HG02870 (cell line): ENCODE results near the gene C12orf56.
"Not testable (repeated sequence)": the region's sequence is repeated elsewhere in the genome, so short reads cannot be mapped to it uniquely, and the experiment has no call there.

ENCODE experiments used
- ATAC-seq: cut with Tn5 transposase; IDR thresholded peaks from one replicate; pipeline ENCODE4 v1.9.1; 2021; ENCODE audit warnings: mild to moderate bottlenecking, moderate library complexity; ENCODE audit not compliant: unreplicated experiment

Gene C12orf56

DNA sequence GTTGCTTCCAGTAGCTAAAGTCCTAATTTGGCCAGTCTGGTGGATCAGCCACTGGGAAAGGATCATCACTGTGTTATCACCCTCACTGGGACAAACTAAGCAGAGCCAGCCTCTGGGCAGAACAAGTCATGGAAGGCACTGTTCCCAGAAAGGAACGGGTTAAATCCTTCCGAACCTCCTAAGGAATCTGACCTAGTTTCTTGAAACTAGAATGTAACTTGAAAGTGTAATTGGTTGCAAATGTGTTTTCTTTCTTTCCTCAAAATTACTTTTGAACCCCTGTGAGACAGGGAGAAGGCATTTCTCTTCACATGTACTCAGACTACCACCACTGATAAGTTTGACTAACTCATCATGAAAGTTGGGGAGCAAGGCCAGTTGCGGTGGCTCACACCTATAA, 149.8 kb downstream of the C12orf56 start:
- no peak for ATAC-seq

DNA sequence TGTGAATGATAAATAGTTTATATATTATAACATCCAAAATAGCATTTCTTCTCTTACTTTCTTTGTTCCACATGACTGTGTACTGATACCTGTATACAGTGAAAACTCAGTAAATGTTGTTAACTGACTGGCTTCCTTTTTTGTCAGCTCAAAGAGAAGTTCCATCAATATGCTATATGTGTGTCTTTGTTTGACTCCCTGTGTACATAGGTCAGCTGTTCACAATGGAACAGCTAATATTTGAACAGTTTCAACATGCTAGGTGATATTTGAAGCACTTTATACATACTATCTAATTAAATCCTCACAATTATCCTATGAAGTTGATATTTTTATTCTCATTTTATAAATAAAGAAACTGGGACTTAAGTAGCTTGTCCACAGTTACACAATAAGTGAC, 153.2 kb downstream of the C12orf56 start:
- no peak for ATAC-seq

DNA sequence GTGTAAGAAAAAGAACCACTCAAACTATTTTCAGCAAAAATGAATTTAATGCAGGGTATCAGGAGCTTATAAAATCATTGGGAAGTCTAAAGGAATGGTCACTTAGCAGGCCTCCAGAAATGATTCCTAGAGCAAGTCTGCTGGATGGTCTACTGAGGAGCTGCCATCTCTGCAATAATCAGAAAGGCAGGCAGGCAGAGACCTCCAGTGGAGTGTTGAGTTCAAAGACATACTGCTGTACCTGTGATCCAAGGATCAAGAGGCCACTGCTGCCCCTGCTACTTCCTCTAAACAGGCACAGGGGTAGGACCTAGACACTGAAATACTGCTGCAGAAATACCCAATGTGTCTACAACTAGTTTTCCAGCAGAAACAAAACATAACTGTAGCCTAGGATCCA, 154.0 kb downstream of the C12orf56 start:
- ATAC-seq: no peak

DNA sequence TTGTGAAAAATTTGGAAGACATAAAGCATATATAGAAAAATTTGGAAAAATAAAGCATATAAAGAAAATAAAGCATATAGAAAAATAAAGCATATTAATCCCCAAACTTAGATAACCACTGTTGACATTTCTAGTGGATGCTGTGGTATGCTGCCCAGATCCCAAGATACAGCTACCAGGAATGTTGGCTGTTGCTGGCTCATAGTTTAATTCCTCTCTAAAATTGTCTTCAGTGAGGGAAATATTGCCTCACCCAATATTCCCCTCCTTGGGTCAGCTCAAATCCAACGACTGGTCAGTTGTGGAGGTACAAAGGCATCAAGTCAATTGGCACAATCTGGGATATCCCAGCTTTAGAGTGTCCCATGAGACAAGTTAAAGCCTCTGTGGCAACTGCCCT, 158.4 kb downstream of the C12orf56 start:
- ATAC-seq: no peak

DNA sequence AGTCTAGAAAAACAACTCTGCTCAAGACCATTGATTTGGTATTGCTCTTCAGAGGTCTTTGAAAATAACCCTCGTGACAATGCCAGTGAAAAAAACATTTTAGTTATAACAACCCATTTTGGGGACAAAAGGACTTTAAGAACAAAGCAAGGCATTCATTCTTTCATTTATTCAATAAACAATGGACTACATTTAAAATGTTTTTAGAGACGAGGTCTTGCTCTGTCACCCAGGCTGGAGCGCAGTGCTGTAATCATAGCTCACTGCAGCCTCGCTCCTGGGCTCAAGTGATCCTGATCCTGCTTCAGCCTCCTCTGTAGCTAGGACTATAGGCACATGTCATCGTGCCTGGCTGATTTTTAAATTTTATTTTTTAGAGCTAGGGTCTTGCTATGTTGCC, 160.8 kb downstream of the C12orf56 start:
- ATAC-seq: no peak

DNA sequence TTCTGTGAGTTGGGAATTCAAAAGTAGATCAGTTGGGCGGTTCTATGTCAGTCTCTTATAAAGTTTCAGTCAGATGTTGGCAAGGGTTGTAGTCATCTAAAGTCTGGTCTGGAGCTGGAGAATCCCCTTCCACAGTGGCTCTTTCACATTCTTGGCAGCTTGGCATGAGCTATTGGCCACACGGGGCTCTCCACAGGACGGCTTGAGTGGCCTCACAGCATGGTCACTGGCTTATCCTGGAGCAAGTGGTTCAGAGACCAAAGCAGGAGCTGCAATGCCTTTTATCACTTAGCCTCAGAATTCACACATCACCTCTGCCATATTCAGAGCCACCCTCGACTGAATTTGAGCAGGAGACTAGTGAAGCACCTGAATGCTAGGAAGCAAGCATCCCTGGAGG, 161.3 kb downstream of the C12orf56 start:
- ATAC-seq: no peak

DNA sequence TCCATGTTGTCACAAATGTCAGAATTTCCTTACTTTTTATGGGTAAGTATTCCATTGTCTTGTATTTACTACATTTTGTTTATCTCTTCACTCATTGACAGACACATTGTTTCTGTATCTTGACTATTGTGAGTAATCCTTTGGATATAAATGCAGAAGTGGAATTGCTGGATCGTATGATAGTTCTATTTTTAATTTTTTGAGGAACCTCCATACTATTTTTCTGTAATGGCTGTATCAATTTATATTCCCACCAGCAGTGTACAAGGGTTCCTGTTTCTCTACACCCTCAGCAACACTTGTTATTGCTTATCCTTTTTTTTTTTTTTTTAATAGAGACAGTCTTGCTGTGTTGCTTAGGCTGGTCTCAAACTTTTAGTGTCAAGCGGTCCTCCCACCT, 164.9 kb downstream of the C12orf56 start:
- ATAC-seq: no peak

DNA sequence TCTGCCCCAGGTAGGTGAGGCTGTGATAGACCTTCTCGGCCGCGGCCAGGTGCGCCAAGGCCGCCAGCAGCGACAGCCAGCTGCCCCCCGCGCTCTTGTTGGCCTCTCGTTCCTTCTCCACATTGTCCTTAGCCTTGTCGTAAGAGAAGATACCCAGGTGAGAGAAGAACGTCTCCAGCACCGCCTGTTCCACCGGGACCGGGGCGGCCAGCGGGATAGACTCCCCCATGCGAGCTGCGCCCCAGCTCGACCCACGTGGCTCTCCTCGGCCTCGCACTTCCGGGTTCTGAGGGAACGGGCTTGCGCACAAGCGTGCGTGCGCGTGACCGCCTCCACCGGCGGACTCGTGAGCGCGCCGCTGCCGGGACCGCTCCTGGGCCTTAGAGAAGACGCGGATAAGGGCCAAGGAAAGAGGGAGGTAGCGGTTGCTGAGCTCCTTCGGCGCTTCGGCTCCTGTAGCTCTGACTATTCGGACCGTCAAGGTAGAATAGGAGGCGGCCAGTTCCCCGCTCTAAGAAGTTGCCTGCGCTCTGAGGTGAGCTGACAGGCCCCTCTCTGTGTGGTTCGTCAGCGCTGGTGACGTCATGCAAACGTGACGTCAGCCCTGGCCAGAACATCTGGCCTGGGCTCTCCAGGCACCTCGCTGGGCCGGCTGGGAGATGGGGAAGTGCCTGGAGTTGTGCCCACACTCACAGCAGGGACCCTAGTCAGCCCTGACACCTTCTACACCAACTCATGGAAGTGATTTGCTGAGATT, 168.4 kb downstream of the C12orf56 start, which contains the start of gene KICS2:
TSS of gene KICS2 (minus strand) at position 288 of the 757 bp plus-strand sequence. CDS start at position 229, 59 bp downstream.
- peak; percentile 93 for ATAC-seq

DNA sequence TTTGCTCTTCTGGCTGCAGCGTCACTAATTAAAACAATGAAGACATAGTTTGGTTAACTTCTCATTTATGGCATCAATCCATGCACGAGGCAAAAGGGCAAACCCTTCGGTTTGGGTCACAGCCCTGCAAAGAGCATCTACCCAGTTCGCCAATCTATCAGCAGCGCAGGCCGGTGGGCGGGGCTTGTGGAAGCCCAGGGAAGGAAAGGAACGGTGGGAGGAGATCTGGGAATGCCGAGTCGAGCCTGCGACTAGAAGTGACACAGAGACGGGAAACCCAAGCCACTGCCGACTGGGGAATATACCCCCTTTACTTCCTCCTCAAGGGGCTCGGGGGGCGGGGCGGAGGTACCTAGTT, 168.9 kb downstream of the C12orf56 start:
- ATAC-seq: peak; percentile 28

DNA sequence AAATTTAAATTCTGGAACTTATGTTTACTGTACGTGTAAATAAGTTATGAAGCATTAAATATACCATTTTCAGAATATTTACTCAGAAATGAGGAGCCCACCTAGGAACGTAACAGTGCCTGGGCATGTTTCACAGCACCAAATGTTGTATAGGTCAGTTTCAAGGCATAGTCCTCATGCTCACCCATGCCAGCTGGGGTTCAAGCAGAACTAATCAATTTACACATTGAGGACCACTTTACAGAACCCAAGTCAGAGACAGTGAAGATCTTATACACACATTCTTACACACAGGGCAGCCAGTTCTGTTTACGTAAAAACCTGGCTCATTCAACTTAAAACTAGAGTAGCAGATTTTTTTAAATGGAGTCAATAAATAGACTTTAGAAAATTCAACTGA, 170.5 kb downstream of the C12orf56 start:
- no peak for ATAC-seq

DNA sequence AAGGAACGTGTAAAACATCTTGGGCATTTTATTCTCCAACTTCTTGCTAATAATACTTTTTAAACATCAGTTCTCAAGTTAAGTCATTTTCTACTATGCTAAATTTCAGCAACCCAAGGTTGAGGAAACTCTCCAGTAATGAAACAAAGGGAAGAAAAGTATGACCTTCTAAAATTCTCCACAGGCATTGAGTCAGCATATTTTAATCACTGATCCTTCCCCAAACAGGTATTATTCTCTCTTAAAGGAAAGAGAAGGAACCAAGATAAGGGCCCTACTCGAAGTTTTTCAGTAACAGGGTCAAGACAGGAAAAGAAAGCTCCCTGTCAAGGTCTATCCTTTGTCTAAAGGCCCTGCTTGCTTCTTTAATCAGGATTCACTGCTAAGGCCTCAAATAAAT, 171.4 kb downstream of the C12orf56 start:
- no peak for ATAC-seq

DNA sequence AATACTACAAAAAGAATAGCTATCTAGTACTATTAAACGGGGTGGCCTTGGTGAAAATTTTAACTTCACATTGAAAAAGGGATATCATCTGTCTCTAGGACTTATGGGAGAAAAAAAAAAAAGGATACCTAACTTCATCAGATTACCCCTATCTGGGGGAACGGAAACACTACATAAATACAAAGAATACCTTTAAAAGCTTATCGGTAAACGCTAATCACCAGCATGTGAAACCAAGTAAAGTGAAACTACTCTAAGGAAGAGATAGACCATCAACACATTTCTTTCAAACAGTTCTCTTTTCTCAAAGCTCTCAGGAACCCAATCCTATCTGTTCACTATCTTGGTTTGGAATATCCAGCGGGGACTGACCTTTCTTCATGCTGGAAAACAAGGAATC, 172.0 kb downstream of the C12orf56 start:
- no peak for ATAC-seq

DNA sequence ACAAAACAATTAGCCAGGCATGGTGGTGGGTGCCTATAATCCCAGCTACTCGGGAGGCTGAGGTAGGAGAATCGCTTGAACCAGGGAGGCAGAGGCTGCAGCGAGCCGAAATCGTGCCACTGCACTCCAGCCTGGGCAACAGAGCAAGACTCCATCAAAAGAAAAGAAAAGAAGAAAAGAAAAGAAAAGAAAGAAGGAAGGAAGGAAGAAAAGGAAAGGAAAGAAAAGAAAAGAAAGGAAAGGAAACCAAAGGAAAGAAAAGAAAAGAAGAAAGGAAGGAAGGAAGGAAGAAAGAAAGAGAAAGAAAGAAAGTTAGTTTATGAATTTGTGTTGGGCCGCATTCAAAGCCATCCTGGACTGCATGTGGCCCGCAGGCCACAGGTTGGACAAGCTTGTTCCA, 172.9 kb downstream of the C12orf56 start:
- not testable (repeated sequence) for ATAC-seq

DNA sequence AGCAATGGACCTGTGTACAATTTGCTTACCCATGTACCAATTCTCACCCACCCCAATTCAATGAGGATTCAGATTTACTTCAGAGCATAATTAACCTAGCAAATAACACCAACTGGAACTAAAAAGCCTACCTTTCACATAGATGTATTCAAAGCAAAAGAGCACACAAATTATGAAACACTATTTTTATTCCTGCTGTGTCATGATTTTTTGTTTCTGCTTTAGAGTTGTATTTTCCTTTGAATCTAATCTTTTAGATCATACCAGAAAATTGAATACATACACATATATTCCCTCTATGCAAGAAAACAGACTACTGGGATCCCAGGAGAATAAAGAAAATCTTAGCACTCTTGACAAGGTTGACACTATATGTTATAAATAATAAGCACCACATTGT, 174.3 kb downstream of the C12orf56 start:
- ATAC-seq: no peak
